ENCODE measurements around the gene CMTR2.
A peak's percentile ranks its signal among the peaks of the same experiment; 100 is the strongest.
"Not testable (repeated sequence)": the region's sequence is repeated elsewhere in the genome, so short reads cannot be mapped to it uniquely, and the experiment has no call there.

The CMTR2 gene

GRCh38 chr16:71288890-71289731 is at the start of gene CMTR2:
TSS of gene CMTR2 (minus strand) at chr16:71289402. CDS start at chr16:71285920, 3,482 bp downstream.
- DNase-seq = peak; percentile 88 to 95

- no peak for DNase-seq
These were observed 49.4 kb upstream of the CMTR2 start for GRCh38 chr16:71338632-71339031.

- peak; percentile 84 to 91 for DNase-seq
These were observed 49.0 kb upstream of the CMTR2 start for GRCh38 chr16:71338193-71338592.

GRCh38 chr16:71337631-71338030 is 48.4 kb upstream of the CMTR2 start:
- no peak for DNase-seq

GRCh38 chr16:71328151-71328550 is 38.9 kb upstream of the CMTR2 start:
- DNase-seq = no peak

- no peak for DNase-seq
These were observed 38.5 kb upstream of the CMTR2 start for GRCh38 chr16:71327720-71328119.

- DNase-seq = no peak
These were observed 30.8 kb upstream of the CMTR2 start for GRCh38 chr16:71319999-71320398.

GRCh38 chr16:71315269-71315668 is 26.1 kb upstream of the CMTR2 start:
- DNase-seq = no peak

- DNase-seq = not testable (repeated sequence)
These were observed 24.4 kb upstream of the CMTR2 start for GRCh38 chr16:71313591-71313990.

GRCh38 chr16:71311553-71312158 is 22.5 kb upstream of the CMTR2 start:
- no peak for DNase-seq

GRCh38 chr16:71303938-71304337 is 14.7 kb upstream of the CMTR2 start:
- DNase-seq = no peak

GRCh38 chr16:71297341-71297634 is 8.1 kb upstream of the CMTR2 start:
- DNase-seq = no peak

GRCh38 chr16:71296584-71297340 is 7.6 kb upstream of the CMTR2 start:
- no peak for DNase-seq

GRCh38 chr16:71295950-71296349 is 6.7 kb upstream of the CMTR2 start:
- no peak for DNase-seq

- DNase-seq = no peak
These were observed 4.7 kb upstream of the CMTR2 start for GRCh38 chr16:71293919-71294318.

- DNase-seq = not testable (repeated sequence)
These were observed 2.9 kb upstream of the CMTR2 start for GRCh38 chr16:71292095-71292494.

- no peak for DNase-seq
These were observed 495 bp upstream of the CMTR2 start for GRCh38 chr16:71289732-71290062.

- no peak for DNase-seq
These were observed 672 bp downstream of the CMTR2 start for GRCh38 chr16:71288570-71288889.

- no peak for DNase-seq
These were observed 1.3 kb downstream of the CMTR2 start for GRCh38 chr16:71287911-71288310.

GRCh38 chr16:71287454-71287853 is 1.7 kb downstream of the CMTR2 start:
- DNase-seq = no peak

- DNase-seq = no peak
These were observed 5.6 kb downstream of the CMTR2 start for GRCh38 chr16:71283612-71284011.

- no peak for DNase-seq
These were observed 6.3 kb downstream of the CMTR2 start for GRCh38 chr16:71282943-71283342.

- no peak for DNase-seq
These were observed 12.4 kb downstream of the CMTR2 start for GRCh38 chr16:71276589-71277334.

GRCh38 chr16:71273384-71273783 is 15.8 kb downstream of the CMTR2 start:
- DNase-seq = no peak
